HG03439 (cell line): ENCODE results near the gene TFPI2.
A peak's percentile ranks its signal among the peaks of the same experiment; 100 is the strongest.

Source experiments
- ATAC-seq: cut with Tn5 transposase; IDR thresholded peaks from one replicate; pipeline ENCODE4 v1.9.1; 2021; ENCODE audit warnings: mild to moderate bottlenecking, moderate library complexity; ENCODE audit not compliant: unreplicated experiment

The TFPI2 gene

DNA sequence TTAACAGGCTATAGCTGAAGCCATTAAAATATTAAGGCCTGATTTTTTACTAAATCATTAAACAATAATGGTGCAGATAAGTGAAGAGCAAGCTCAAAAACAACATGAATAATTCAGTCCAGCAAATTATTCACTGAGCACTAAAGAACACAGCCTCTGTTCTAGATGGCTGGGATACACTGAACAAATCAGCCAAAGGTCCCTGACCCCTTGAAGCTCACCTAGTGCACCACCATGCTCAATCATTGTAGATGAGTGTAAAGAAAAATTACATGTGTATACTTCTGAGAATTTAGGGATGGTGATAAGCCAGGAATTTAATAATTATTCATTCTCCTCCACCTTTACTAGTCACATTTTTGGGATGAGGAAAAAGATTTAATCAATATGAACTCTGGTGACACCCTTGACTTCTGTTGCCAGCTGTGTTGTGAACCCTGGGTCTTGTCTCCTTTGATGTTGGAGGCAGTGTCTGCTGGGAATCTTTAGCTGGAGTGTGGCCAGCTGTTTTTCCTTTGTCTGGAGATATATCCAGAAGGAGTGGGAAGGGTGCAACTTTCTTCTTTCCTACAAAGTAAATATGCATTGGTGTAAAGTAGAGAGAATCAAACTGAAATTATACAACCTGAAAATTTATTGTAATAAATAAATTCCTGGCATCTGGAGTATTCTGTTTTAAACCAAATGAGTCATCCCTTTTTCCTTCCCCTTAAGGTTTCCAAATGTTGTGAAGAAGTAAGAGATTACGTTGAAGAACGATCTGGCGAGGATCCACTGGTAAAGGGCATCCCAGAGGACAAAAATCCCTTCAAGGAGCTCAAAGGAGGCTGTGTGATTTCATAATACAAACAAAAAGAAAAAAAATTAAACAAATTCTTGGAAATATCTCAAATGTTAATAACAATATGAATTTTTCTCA, 19.8 kb upstream of the TFPI2 start:
- no peak for ATAC-seq

GRCh38 chr7:93906267-93906666, 15.7 kb upstream of the TFPI2 start, which contains the start of gene GNGT1:
GNGT1 (plus strand) TSS chr7:93906567; CDS start chr7:93906747, 180 bp downstream.
- no peak for ATAC-seq

DNA sequence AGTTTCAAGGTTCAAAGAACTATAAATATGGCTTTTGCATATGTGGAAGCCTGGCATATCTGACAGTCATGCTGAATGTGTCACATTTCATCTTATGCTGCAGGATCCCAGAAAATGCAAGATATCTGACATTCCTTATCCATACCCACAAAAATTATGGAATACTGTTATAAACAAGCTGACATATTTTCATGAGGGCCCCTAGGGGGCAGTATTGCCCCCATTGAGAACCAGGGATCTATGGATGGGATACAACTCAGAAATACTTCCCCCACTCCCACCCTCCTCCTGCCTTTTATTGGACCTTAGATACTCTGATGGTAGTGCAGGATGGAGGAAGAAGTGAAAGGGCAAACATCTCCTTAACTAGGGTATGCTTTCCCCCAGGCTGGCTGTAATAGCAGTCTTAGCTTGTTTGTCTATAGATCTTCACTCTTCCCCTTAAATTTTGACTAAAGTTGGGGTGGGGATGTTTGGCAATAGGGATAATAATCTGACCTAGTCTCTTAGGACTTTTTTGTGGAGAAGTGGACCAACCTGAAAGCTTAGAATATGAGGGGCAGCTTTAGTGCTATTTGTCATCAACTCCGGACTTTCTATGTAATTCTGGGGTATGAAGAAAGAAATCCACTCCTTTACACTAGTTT, 12.3 kb upstream of the TFPI2 start:
- ATAC-seq: no peak

DNA sequence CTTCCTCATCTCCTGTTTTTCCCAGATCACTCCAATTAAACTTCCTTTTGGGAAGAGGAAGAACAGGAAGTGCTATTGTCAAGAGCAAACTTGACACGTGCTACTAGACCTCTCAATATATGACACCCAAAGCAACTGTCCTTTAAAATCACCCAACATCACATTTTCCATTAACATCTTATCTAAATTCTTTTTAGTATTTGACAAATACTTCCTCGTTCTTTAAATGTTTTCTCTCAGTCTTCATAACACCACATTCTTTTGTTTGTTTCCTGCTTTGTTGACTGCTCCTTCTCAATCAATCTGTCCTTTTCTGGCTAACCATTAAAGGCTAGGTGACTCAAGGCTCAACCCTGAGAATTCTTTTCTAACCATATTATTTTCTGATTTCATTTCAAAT, 7.1 kb upstream of the TFPI2 start:
- ATAC-seq: no peak

DNA sequence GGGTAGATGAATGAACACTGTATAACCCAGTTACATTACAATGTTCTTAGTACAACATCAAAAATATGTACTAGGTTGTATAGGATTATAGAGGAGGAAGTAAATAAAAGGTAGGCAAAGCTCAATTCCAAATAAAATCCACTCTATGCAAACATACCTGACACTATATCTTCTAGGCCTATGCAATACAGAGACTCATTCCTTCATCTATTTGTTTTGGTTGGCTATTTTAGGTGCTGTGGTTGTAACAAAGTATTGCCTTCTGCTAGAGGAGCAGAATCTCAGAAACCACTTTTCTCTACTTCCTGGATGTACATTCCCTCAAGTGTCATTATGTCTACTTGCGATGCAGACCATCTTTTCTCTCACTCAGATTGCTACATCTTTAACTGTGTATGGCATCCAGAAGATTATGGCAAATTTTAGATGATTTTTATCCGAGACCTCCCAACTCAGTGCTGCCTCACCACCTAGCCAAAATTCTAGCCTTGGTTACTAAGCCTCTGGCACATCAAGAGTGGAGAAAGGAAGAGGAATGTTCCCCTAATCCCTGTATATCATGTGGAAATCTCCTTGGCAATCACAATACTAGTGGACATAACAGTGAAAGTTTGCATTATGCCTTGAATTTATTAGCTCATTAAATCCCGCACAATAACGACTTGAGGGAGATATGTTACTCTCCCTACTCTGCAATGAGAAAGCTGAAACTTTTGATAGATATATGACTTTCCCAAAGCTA, 5.5 kb upstream of the TFPI2 start:
- ATAC-seq: no peak

- ATAC-seq: no peak
Observed at GRCh38 chr7:93894966-93895640, 4.5 kb upstream of the TFPI2 start.

GRCh38 chr7:93894426-93894825, 3.9 kb upstream of the TFPI2 start:
- no peak for ATAC-seq

- peak; percentile 50 for ATAC-seq
Observed at GRCh38 chr7:93890041-93890463, 501 bp downstream of the TFPI2 start.

- ATAC-seq: no peak
Observed at GRCh38 chr7:93889261-93889660, 1.3 kb downstream of the TFPI2 start.

GRCh38 chr7:93884541-93884940, 6.0 kb downstream of the TFPI2 start:
- ATAC-seq: no peak

- ATAC-seq: no peak
Observed at GRCh38 chr7:93883917-93884345, 6.6 kb downstream of the TFPI2 start.

DNA sequence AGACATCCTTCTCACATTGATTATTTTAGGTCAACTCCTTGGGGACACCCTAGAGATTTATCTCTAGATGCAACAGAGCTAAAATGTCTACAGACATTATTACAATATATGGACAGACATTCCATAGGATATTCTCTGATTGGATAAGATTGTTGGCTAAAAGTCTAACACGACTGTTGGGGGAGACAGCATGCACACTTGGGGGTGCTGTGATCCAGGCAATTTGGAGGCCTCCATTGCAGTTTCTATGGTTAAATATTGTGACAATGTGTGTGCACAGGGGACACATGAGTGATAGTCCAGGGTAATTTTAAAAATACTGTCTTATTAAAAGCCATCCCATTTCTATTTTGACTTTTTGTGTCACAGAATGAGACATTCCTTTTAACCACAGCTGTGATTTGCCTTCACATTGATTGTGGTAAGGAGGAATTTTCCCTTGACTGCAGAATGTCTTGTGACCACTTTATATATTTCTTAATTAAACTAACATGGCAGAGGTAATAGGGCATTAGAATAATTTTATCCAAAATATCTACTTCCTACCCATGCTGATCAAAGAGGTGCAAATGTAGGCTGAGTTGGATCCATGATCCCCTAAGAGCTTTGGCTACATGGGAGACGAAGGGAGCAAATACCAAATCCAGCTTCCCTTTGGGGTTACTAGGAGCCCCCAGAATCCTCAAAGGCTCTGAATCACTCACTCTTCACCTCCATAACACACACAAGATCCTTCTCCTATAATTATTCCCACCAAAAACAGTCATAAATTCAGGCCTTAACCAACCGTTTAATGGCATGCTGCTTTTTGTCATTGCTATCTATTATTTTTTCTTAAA, 7.3 kb downstream of the TFPI2 start:
- ATAC-seq: no peak

DNA sequence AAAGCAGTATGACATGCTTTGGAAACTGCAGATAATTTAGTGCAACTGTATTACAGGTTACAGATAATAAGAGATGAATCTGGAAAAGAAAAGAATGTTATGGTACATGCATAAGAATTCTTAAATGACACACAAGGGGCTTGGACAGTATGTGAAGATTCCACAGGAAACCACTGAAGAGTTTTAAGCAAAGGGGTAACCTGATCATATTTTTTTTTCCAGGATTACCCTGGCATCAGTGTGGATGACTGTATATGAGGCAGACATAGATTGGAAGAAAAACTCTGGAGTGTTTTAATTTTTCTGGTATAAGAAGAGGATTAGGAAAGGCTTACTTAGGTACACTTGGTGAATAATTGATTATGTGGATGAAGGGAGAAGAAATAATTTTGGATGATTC, 8.1 kb downstream of the TFPI2 start:
- no peak for ATAC-seq

DNA sequence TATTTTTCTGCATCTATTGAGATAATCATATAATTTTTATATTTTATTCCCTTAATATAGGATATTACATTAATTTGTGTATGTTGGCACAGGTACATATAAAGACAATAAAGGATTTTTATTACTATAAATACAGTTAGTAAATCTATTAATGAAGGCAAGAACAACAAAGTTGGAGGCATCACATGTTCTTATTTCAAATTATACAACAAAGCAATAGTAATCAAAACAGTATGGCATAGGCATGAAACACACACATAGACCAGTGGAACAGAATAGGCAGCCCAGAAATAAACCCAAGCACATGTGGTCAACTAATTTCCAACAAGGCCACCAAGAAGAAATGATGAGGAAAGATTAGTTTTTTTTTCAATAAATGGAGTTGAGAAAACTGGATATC, 11.2 kb downstream of the TFPI2 start:
- no peak for ATAC-seq

- ATAC-seq: no peak
Observed at GRCh38 chr7:93877742-93878141, 12.8 kb downstream of the TFPI2 start.

GRCh38 chr7:93873998-93874574, 16.5 kb downstream of the TFPI2 start:
- ATAC-seq: no peak

DNA sequence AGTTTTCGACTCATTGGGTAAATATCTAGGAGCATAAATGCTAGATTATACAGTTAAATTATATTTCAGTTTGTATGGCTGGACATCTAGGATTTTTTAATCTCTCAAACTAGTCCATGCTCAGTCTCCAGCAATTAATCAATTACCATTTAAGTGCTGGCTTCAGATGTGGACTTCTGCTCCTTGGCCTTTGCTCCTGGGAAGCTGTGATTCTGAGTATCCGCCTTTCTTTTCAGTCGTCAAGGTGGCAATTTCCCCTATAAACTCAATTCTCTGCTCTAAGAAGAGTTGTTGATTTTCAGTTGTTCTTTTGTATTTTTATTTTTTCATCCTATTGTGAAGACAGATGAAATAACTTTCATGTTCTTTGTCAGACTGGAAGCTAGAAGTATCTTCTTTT, 23.7 kb downstream of the TFPI2 start:
- no peak for ATAC-seq

DNA sequence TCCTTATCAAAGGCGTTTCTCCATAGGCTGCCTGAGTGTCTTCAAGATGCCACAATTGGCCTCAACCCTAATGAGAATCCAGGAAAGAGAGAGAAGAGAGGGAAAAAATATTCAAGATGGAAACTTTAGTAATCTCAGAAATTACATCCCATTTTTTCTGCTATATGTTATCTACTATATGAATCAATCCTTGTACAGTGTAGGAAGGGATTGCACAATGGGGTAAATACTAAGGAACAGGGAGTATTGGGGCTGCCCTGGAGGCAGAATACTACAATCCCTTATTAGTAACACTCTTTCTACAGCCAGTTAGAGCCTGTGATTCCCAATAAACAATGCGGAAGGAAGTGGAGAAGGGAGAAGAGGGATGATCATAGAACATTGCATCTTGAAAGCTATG, 27.9 kb downstream of the TFPI2 start:
- no peak for ATAC-seq

GRCh38 chr7:93861325-93861949, 29.1 kb downstream of the TFPI2 start:
- ATAC-seq: no peak
